GM12878 (cell line): ENCODE measurements around the gene ABI3. TPM values are rescaled to one million over a fixed set of nuclear protein-coding genes. Genes with fewer than 3 reads are reported as not detected.
A peak's percentile ranks its signal among the peaks of the same experiment; 100 is the strongest.

Experiments
- ATF7 ChIP-seq: fragments of 450-650 bp; IDR thresholded peaks from 2 replicates; pipeline ENCODE4 v1.6.1; 2016; ENCODE audit warnings: low read depth, mild to moderate bottlenecking
- BCL11A ChIP-seq: IDR thresholded peaks from 2 replicates; pipeline ENCODE4 v1.6.1; 2011; ENCODE audit warnings: low read depth, low read length
- FOXK2 ChIP-seq: fragments of 450-650 bp; IDR thresholded peaks from 2 replicates; pipeline ENCODE4 v1.6.1; 2017; ENCODE audit warnings: mild to moderate bottlenecking, moderate library complexity
- HDGF ChIP-seq: fragments of 450-650 bp; IDR thresholded peaks from 2 replicates; pipeline ENCODE4 v1.6.1; 2016; ENCODE audit warnings: antibody characterized with exemption
- IKZF1 ChIP-seq: fragments of 450-650 bp; conservative IDR thresholded peaks from 2 replicates; pipeline ENCODE4 v1.6.1; 2017; ENCODE audit warnings: antibody characterized with exemption, mild to moderate bottlenecking
- MAX ChIP-seq: IDR thresholded peaks from 2 replicates; pipeline ENCODE4 v1.6.1; 2012; ENCODE audit warnings: low read depth, low read length, improper control_type of control experiment
- MEF2A ChIP-seq: IDR thresholded peaks from 2 replicates; pipeline ENCODE4 v1.6.1; 2011; ENCODE audit warnings: low read depth, mild to moderate bottlenecking, low read length, moderate library complexity; ENCODE audit not compliant: insufficient read depth
- MYC ChIP-seq: IDR thresholded peaks from 2 replicates; pipeline ENCODE4 v1.6.1; 2011; ENCODE audit warnings: mild to moderate bottlenecking, low read length, moderate library complexity, inconsistent platforms; ENCODE audit not compliant: insufficient read depth, insufficient replicate concordance, insufficient read length, severe bottlenecking
- PAX5 ChIP-seq: IDR thresholded peaks from 2 replicates; pipeline ENCODE4 v1.6.1; 2011; ENCODE audit warnings: low read depth, low read length, borderline replicate concordance
- POLR2A ChIP-seq: IDR thresholded peaks from 2 replicates; pipeline ENCODE4 v1.6.1; 2011; ENCODE audit warnings: low read depth, mild to moderate bottlenecking, low read length
- RELB ChIP-seq: fragments of 450-650 bp; IDR thresholded peaks from 2 replicates; pipeline ENCODE4 v1.6.1; 2017; ENCODE audit warnings: low read depth, mild to moderate bottlenecking, moderate library complexity
- SREBF1 ChIP-seq: IDR thresholded peaks from 2 replicates; pipeline ENCODE4 v1.6.1; 2012; ENCODE audit warnings: mild to moderate bottlenecking, low read length
- SUPT20H ChIP-seq: IDR thresholded peaks from 2 replicates; pipeline ENCODE4 v1.6.1; 2011; ENCODE audit warnings: low read depth, mild to moderate bottlenecking, low read length, moderate library complexity, borderline replicate concordance; ENCODE audit not compliant: control insufficient read depth
- USF1 ChIP-seq: IDR thresholded peaks from 2 replicates; pipeline ENCODE4 v1.6.1; 2011; ENCODE audit warnings: borderline replicate concordance, low read depth, mild to moderate bottlenecking, moderate library complexity, mixed read lengths, low read length; ENCODE audit not compliant: insufficient read depth; ENCODE audit errors: extremely low read length
- ZBTB11 ChIP-seq: fragments of 450-650 bp; formaldehyde crosslinking; IDR thresholded peaks from 2 replicates; pipeline ENCODE4 v1.5.0; 2022; ENCODE audit warnings: mild to moderate bottlenecking, missing genetic modification characterization
- ZBTB40 ChIP-seq: fragments of 450-650 bp; IDR thresholded peaks from 2 replicates; pipeline ENCODE4 v1.6.1; 2016; ENCODE audit warnings: mild to moderate bottlenecking, moderate library complexity, borderline replicate concordance
- ZNF207 ChIP-seq: fragments of 450-650 bp; IDR thresholded peaks from 2 replicates; pipeline ENCODE4 v1.6.1; 2014; ENCODE audit warnings: antibody characterized with exemption, mild to moderate bottlenecking, borderline replicate concordance
- ZNF384 ChIP-seq: IDR thresholded peaks from 2 replicates; pipeline ENCODE4 v1.6.1; 2012; ENCODE audit warnings: low read depth, mild to moderate bottlenecking, low read length, improper control_type of control experiment, borderline replicate concordance
- ZZZ3 ChIP-seq: IDR thresholded peaks from 2 replicates; pipeline ENCODE4 v1.6.1; 2011; ENCODE audit warnings: low read depth; ENCODE audit not compliant: control insufficient read depth, insufficient read length
- polyA plus RNA-seq, 11 experiments: library from polyadenylated mRNA; depleted of rRNA in 4 of 11; unstranded in 6 of 11; stranded (reverse) in 5 of 11; fragments of >200 nt; fragmentation: Nextera tagmentation in 4 of 11; fragmentation: Illumina TruSeq in 1 of 11; extraction: Ambion mirVana in 4 of 11; extraction: Trizol in 1 of 11; gene quantifications; 1 replicate in 1 of 11; 2 replicates in 10 of 11; pipeline versions ENCODE4 v1.2.1 to v1.2.3, GENCODE V29; 2011 to 2016; ENCODE audit warnings: inconsistent platforms in 2 of 11, missing spikeins in 2 of 11, low read depth in 1 of 11
- total RNA-seq, 4 experiments: library from RNA; depleted of rRNA in 3 of 4; stranded (reverse); fragments of >200 nt in 3 of 4; fragmentation: Illumina TruSeq in 1 of 4; extraction: Trizol in 1 of 4; gene quantifications; 2 replicates each; pipeline versions ENCODE4 v1.2.1 to v1.2.3, GENCODE V29; 2013 to 2021

The ABI3 gene
- total and polyA plus RNA-seq, 10 of the 15 experiments (the other 5 are each of a cell fraction or from before 2014, with no cell fraction given) = 13.4 to 109 (median 51.1) TPM

- TF ChIP-seq HDGF (no peak; the same call in 1 of the 2 replicates), POLR2A (no peak), RELB (peak; percentile 28; the same call in 1 of the 2 replicates), PAX5 (no peak), IKZF1 (peak; percentile 50; the same call in 1 of the 2 replicates), MAX (peak; percentile 34; the same call in 1 of the 2 replicates), ATF7 (no peak), SUPT20H (no peak), ZNF207 (no peak), ZZZ3 (no peak), USF1 (no peak), ZBTB11 (CRISPR knock-in tag) (no peak), SREBF1 (no peak), MEF2A (no peak), BCL11A (no peak), ZNF384 (0 out of 2 replicates have a peak, but pooled peaks have one; percentile 19), MYC (no peak), ZBTB40 (no peak), FOXK2 (peak; percentile 26; the same call in 1 of the 2 replicates)
Observed at GRCh38 chr17:49214676-49215360, 4.3 kb downstream of the ABI3 start (continued).
